Measurements from ENCODE around the gene ZNHIT6.
"Not testable (repeated sequence)": the region's sequence is repeated elsewhere in the genome, so short reads cannot be mapped to it uniquely, and the experiment has no call there.

The ZNHIT6 gene, protein sequence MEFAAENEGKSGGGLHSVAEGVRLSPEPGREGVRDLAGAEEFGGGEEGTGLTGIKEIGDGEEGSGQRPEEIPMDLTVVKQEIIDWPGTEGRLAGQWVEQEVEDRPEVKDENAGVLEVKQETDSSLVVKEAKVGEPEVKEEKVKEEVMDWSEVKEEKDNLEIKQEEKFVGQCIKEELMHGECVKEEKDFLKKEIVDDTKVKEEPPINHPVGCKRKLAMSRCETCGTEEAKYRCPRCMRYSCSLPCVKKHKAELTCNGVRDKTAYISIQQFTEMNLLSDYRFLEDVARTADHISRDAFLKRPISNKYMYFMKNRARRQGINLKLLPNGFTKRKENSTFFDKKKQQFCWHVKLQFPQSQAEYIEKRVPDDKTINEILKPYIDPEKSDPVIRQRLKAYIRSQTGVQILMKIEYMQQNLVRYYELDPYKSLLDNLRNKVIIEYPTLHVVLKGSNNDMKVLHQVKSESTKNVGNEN

DNA sequence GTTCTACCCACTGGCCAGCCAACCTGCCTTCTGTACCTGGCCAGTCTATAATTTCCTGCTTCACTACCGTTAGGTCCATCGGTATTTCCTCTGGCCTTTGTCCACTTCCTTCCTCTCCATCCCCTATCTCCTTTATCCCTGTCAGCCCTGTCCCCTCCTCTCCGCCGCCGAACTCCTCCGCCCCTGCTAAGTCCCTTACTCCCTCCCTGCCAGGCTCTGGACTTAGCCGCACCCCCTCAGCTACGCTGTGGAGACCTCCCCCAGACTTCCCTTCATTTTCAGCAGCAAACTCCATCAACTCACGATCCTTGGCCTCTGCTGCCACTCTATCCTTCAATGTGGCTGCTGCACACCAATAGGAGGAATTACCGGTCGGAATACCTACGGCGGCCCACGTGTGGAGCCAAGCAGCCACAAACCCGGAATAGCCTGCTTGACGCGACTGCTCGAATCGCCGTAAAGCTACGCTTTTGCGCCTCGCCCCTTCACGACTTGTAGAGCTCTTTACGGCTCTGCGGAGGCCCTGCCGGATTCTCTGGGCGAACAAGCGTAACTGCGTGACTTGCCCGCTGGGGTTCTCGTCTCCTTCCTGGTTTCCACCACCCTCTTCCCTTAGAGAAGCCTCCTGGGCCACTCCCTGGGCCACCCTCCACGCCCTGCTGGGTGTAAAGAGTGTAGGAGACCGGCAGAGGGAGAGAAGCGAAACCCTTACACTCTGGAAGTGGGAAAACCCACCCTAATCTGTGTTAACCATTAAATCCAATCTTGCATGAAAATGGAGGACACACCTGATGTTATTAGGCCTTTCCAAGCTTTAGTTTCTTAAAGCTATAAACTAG is at the start of gene ZNHIT6:
Gene ZNHIT6 (minus strand): TSS at position 444 of the 839 bp plus-strand sequence. CDS start 149 bp downstream, at position 295.
- peak; percentile 85 to 95 for DNase-seq

DNA sequence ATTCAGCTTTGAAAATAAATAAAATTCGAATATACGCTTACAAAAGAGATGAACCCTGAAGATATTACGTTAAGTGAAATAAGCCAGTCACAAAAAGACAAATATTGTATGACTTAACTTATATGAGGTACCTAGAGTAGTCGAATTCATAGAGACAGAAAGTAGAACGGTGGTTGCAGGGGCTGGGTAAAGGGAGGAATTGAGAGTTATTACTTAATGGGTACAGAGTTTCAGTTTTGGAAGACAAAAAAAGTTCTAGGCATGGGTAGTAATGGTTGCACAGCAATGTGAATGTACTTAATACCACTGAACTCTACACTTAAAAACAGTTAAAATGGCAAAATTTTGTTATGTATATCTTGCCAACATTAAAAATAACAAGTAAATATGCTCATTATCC is 48.6 kb upstream of the ZNHIT6 start:
- no peak for DNase-seq

DNA sequence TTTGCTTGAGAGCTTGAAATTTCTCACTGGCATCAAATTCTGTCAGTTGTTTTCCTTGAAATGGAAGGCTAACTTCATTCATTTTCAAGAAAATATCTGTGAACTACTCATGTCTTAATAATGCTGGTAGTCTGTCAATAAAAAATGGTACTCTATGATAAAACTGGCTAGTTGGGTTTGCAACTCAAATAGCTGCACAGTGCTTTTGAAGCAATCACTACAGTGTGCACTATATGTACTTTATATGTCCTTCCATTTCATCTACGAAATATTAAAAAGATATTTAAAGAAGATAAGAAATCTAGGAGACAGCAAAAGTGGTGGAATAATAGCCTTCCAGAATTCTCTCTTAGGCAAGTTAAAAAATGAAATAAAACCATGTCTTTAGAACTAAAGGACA is 39.9 kb upstream of the ZNHIT6 start:
- DNase-seq, result no peak

DNA sequence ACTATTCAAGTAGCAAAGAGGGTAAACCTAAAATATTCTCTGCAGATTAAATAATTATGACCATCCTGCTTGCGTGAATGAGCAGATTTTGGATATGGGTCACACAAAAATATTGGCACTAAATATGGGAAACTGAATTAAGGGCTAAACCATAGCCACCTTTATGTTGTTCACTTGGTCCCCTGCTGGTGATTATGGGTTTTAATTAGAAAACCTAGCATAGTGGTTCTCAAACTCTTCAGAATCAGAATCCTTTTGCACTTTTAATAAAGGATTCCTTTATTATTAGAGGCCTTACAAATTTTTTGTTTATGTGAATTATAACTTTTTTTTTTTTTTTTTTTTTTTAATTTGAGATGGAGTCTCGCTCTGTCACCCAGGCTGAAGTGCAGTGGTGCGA is 38.5 kb upstream of the ZNHIT6 start:
- DNase-seq, result no peak

DNA sequence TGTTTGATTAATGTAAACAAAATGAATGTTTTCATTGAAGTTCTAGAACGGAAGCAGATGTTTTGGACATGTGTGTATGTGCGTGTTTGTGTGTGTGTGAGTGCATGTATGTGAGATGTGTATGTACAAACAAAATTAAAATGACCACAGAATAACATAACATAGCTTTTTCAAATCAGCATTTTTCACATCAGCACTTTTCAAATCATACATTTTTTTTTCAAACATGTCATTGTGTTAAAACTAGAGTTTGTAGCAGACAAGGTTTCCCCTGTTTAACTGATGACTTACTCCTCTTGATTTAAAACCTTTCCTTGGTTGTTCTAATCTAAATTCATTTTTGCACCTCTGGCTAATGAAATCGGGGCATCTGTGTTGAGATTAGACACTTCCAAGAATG is 35.6 kb upstream of the ZNHIT6 start:
- DNase-seq, result no peak

DNA sequence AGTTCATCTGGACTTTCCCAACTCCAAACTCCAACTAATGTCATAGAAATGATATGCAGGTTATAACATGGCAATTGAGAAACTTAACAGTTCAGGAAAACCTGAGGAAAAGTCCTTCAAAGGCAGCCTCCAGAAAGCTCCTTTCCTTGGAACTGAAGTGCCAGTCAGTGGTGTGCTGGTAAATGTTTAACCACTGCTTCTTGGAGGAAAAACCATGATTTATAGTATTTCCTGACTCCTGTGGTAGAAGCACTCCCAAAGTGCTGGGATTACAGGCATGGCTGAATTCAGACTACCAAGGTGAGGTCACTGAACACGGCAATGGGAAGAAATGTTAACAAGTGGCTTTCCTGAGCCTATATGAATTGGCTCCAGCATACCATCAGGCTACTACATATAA is 26.7 kb upstream of the ZNHIT6 start:
- no peak for DNase-seq

DNA sequence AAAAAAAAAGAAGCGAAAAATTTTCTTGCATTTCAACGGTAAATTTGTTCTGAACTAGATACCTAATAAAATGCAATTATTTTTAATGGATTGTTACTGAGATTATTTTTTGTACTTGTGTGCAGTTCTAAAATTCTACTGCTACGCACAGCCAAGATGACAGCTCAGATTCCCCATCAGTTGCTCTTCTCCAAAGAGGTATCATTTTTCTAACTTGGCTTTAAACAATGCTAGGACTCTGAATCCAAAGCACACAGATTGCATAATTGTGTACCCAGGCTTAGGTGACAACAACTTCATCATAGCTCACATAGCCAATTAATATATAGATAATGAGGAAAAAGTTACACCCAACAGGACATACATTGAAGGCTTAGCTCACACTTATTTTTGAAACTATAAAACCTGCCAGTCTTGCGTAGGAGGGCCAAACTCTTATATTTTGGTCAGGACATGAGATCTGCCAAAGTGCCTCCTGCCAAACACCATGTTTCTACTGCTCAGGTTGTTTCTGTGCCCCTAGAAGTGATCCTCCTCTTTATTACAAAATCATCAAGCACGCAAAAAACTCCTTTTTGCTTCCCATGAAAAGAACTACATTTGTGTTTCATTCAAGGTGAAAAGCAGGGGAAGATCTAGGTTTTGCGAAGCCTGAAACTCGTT is 10.6 kb upstream of the ZNHIT6 start:
- DNase-seq, result no peak

DNA sequence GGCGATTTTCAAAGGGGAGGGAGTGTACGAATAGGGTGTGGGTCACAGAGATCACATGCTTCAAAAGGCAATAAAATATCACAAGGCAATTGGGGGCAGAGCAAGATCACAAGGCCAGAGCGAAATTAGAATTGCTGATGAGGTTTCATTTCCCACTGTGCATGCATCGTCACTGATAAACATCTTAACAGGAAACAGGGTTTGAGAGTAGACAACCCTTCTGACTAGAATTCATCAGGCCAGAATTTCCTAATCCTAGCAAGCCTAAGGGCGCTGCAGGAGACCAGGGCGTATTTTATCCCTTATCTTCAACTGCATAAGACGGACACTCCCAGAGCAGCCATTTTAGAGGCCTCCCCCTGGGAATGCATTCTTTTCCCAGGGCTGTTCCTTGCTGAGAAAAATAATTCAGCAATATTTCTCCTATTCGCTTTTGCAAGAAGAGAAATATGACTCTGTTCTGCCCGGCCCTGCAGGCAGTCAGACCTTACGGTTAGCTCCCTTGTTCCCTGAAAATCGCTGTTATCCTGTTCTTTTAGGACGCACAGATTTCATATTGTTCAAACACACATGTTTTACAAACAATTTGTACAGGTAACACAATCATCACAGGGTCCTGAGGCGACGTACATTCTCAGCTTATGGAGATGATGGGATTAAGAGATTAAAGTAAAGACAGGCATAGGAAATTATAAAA is 6.3 kb upstream of the ZNHIT6 start:
- DNase-seq, result not testable (repeated sequence)

DNA sequence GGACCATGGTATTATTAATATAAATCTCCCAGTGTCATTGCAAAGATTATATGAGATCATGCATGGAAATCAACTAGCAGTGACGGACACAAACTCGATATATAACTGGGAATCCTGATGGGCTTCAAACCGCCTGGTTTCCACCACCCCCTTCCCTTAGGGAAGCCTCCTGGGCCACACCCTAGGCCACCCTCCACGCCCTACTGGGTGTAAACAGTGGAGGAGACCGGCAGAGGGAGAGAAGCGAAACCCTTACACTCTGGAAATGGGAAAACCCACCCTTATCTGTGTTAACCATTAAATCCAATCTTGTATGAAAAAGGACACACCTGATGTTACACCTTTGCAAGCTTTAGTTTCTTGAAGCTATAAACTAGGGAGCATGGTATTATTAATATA is 595 bp upstream of the ZNHIT6 start:
- DNase-seq, result peak in 1 of 2 experiments; percentile 29

DNA sequence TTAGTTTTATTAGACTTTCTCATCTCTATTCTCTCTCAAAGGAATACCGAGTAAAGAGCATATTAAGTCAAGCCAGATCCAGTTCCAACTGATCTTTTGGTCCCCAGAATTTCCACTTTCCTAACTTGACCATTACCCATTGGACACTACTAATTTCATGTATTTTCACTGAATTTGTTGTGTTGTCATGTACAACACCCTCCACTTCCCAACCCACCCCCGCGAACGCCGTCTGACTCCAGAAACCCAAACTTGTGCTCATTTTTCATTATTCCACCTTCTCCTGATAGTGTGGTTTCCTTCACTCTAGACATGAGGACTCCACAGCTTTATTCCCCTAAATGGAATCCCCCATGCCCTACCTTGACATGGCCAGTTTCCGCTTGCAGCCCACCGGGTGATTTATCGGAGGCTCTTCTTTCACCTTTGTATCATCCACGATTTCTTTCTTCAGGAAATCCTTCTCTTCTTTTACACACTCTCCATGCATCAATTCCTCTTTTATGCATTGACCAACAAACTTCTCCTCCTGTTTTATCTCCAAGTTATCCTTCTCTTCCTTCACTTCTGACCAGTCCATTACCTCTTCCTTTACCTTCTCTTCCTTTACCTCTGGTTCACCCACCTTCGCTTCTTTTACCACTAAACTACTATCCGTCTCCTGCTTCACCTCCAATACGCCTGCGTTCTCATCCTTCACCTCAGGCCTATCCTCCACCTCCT is 805 bp downstream of the ZNHIT6 start:
- no peak for DNase-seq

DNA sequence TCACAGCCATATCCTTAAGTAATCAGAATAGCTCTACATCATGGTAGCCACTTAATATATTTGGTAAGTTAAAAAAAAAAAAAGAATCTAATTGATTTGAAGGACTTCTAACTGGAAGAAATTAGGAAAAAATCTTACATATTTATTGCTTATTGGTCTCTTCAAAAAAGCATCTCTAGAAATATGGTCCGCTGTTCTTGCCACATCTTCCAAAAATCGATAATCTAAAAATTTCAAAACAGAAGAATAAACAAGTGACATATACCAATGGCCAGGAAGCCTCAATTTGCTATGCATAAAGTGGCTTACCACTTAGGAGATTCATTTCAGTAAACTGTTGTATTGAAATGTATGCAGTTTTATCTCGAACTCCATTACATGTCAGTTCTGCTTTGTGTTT is 2.3 kb downstream of the ZNHIT6 start:
- DNase-seq, result no peak

DNA sequence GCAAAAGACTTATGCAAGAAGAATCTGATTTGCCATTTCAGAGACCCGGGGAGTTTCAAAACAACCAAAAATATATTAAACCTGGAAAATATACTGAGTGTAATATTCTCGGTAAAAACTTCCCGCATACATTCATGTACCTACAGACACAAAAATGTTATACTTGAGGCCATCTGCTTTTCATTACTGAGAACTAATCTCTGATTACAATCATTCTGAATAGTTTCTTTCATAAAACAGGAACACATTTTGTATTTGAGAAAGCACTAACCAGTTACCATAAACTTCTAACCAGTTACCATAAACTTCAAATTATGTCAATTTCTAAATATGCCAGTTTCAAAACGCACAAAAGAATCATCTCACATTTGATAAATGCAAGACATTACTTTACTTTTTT is 7.8 kb downstream of the ZNHIT6 start:
- DNase-seq, result no peak

DNA sequence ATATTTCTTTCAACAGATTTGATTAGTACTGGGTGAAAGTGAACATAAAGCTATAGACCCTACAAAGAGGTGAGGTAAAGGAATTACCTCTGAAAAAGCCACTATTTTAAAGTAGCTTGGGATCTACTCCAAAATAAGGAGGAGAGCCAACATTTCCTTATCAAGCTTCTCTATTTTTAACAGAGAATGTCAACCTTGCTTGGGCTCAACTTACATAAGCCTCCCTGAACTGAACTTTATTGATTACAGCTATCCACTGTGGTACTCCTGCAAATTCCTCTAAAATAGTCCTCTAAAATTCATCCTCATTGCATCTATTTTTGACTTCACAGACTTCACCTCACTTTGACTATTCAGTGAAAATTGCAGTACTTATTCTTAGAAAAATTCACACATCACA is 10.3 kb downstream of the ZNHIT6 start:
- DNase-seq, result no peak

DNA sequence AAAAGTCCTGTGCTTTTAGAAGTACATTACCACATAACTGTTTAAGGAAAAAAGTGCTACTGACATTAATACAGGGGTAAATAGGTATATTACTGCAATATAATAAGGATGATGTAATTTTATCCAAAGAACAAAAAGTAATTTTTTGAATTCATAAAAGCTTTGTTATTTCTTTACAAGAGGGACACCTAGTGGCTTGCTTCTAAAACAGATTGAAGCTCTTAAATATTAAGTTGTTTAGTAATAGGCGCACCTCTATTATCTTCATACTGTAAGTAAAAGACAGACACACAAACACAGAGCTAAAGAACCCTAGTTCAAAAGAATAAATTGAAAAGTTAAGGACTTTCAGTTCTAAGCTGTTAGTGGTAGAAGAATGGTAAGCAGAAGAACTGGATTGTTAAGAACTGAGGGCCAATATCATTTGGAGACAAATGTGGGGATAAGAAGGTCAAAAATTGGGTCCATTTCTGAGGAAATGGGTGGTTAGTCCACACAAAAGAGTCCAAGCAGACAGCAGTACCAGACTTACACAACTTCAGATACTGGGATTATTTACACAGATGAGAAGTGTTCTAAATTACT is 15.4 kb downstream of the ZNHIT6 start:
- peak in 1 of 2 experiments; percentile 1 for DNase-seq

DNA sequence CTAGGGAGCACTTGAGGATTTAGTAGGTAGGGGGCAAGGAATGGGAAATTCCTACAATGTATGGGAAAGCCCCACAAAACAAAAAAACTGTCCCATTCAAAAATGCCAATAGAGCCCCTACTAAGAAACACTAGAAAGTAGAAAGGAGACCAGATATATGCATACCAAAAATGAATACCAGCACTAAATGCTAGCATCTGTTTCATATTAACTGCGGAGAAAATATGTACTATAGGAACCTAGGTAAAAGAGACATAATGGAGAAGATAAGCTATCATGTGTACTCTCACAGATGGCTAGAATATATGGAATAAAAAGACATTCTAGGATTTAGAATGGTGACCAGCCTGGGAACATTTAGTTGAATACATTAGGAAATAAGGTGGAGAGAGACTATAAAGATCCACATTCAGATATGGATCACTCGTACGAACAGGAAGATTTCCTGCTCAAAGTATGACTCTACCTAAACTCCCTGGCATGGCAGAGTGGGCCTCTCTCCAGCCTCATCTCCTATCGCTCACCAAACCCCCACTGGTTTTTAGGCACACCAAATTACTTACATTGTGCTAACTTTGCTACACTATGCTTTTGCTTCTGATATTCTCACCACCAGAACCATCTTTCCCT is 18.3 kb downstream of the ZNHIT6 start:
- DNase-seq, result no peak

DNA sequence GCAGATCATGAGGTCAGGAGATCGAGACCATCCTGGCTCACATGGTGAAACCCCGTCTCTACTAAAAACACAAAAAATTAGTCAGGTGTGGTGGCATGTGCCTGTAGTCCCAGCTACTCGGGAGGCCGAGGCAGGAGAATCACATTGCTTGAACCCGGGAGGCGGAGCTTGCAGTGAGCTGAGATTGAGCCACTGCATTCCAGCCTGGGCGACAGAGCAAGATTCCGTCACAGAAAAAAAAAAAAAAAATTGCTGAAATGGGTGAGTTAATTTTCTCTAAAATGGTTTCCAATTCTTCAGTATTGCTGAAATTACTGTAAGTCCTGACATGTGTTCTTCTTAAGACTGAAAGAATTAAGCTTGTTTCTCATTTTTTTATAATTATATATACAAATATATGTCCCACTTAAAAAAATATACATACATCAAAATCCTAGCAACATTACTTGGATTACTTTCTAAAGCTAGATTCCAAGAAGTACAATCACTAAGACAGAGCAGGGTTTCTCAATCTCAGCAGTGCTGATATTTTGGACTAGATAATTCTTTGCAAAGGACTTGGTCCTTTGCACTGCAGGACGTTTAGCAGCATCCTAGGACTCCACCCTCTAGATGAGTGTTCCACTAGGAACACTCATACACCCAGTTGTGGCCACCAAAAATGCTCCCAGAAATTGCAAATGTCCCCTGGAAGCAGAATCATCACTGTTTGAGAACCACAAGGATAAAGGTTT is 24.8 kb downstream of the ZNHIT6 start:
- no peak for DNase-seq

DNA sequence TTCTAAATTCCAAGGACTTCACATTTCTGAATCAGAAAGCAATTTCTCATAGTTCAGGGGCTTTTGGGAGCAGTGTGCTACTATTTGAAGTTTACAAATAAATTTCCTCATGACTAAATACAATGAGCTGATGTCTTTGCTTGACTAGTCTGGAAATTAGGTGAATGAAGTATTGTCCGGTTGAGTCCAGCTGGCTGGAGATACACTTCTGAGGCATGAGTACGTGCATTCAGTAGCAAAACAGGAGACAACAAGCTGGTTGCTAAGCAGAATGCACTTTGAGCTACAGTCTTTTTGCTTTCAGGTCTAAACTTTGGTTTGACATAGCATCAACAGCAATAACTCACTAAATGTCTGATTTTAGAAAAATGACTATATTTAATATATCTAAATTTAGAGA is 27.1 kb downstream of the ZNHIT6 start:
- no peak for DNase-seq

DNA sequence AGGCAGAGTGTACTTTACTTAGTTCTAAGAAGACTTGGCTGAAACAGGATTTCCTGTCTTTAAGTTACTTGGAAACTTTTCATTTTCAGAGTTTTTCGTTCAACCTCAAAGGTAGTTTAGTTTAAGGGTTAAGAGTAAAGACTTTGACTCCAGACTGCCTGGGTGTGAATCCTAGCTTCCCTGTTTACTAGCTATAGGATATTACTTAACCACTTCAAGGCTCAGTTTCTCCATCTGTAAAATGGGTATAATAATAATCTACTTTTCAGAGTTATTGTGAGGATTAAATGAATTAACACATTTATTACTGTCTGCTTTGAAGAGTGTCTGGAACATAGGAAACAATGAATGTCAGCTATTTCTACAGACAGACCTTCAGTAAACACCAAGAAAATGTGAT is 30.0 kb downstream of the ZNHIT6 start:
- no peak for DNase-seq

DNA sequence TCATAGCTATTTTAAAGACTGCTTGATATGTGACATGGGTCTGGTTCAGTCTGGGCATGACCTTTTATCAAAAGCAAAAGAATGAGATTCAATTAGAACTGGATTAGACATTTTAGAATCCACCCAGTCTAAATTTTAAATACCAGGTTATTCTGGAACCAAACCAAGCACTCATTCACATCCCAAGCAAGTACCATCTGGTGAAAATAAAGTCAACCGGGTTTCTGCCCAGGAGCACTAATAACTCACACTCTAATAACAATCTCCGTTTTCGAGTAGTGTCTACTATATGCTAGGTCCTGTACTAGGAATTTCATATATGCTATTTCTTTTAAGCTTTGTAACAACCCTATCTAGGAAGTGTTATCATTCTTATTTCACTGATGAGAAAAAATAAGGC is 30.6 kb downstream of the ZNHIT6 start:
- DNase-seq, result no peak

DNA sequence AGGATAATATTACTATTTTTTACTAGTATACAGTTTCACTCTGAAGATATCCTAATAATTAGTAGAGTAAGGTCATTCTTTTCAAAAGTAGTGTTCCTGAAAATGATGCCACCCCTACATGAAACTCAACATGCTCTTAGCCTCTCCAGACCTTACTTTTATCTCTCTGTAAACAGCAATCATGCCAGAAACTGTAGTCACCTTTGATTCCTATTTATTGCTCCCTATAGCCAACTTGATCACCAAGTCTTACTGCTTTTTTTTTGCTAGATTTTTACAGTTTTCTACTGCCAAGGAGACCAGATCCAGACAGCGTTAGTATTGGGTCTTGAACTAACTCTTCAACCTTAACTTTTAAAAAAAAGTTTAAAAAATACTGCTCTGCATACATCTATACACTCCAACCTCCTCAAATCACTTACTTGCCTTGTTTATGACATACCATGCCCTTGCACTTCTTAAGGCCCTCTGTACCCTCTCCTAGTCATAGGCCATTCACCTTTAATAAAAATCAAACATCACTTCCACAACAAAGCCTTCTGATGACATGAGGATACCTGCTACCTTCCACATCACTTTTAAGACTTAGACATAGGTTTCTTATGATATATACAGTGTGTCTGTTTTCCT is 36.1 kb downstream of the ZNHIT6 start:
- DNase-seq, result no peak

Measured in NCI-H524 (cell line).